Middle frontal gyrus (tissue), 1 donor: ENCODE results near the gene CXCL8.
"Not testable (repeated sequence)": the region's sequence is repeated elsewhere in the genome, so short reads cannot be mapped to it uniquely, and the experiment has no call there.

Experiments
- DNase-seq: peaks from one replicate; pipeline ENCODE4 v3.0.0-alpha.2; 2015; ENCODE audit warnings: low spot score; ENCODE audit errors: extremely low spot score

CXCL8 gene

GRCh38 chr4:73743281-73743680 is 2.9 kb downstream of the CXCL8 start:
- no peak for DNase-seq

DNA sequence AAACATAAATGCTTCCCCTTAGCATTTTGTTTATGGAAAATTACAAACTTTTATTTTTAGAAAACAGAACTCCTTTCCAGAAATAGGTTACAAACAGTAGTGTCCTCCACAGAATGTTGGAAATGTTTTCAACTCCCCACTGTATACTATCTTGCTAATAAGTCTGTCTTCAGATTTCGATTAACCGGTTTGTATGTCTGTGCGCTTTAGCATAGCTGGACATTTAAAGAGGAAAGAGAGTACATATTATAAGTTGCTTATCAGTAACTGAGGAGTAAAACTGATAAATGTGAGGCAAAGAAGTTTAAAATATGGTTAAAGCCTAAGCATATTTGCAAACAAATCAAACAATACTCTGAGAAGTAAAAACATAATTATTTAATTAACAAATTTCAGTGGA is 3.4 kb downstream of the CXCL8 start:
- DNase-seq, result no peak

DNA sequence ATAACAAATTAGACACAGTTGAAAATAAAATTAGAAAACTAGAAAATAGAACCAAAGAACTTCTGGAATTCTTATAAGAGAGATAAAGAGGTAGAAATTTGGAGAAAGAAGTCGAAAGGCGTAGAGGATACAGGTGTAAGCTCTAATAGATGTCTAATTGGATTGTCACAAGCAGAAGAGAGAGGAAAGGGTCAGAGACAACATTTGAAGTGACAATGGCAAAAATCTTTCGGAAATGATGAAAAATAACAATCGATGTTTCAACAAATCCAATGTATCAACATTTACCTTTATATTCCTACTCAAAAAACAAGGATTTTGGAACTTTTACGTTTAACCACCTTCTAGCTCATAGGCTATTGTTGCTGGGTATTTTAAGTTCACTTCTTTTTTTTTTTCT is 3.8 kb downstream of the CXCL8 start:
- DNase-seq, result no peak

DNA sequence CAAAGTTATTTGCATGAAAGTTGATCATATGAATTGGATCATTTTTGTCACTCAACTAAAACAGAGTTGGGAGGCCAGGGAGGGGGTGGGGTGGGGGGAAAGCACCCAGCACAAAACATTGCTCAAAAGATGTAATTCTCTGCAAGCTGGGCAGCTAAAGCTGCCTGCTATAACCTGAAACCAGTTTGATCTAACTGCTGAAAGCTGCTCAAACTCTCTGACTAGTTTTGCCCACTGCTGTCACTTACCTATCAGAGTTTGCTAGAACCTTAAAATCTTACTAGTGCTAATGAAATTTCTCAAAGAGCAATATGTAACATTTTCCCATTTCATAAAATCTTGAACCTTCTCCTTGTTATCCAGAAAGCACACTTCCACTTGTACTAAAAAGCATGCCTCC is 10.4 kb downstream of the CXCL8 start:
- no peak for DNase-seq

- no peak for DNase-seq
Observed at GRCh38 chr4:73751166-73751565, 10.8 kb downstream of the CXCL8 start.

GRCh38 chr4:73751830-73752229 is 11.5 kb downstream of the CXCL8 start:
- DNase-seq, result no peak

DNA sequence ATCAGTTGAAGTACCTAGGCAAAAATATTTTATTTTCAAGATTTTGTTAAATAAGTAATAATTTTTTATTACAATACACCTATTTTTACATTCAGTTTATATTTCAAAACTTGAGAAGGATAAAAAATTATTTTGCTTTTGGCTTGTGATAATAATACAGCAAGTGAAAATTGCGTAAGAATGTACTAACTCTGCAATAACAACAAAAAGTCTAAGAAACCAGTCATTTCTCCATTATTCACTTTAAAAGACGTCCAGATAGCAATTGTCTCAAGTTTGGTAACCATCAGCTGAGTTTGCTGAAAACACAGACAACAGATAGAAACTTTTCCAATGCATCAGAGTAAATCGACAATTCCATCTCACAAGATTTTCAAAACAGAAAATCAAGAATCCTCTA is 12.1 kb downstream of the CXCL8 start:
- no peak for DNase-seq

DNA sequence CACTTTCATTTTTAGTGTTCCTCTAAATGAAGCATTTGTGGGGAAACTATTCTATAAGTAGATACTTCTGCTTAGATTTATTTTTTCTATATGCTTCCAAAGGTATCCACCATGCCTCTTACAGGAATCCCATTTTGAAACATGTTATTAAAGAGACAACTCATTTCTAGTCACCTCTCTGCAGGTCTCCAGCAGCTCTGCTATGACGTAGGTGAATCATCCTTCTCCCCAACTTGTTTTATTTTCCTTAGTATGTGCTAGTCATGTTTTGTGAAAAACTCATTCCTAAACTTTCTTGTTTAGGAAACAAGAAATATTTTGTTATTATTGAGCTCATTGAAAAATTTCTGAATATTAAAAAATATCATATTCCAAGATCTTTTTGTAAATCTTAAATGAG is 12.8 kb downstream of the CXCL8 start:
- no peak for DNase-seq

DNA sequence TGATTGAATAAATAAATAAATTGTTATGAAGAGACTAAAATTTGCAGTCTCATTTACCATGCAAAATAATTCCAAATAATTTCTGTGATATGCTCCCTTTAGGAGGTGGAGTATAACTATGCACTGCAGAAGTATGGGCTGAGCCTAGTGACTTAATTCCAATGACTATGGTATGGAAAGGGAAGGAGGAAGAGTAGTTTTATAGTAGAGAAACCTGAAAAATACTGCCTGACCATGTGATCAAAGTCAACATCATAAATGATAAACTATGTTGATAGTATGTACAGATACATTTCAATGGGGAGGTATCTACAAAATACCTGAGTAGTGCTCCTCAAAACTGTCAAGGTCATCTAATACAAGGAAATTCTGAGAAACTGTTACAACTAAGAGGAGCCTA is 14.6 kb downstream of the CXCL8 start:
- DNase-seq, result no peak

DNA sequence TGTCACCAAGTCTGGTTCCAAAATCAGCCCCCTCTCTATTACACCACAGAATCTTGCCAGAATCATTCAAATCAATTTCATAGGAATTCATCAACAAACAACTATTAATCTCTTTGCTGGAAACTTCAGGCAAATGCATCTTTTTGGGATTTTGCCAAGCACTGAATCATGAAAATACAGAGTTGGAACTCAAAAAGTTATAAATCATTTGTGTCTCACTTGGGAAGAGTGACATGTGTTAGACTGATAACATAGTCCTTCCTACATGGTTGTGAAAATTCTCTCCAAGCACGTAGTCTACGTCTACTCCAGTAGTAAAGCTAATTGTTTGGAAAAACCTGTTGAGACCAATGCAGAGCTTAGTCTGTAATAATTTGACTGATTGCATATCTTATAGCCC is 19.0 kb downstream of the CXCL8 start:
- no peak for DNase-seq

- DNase-seq, result no peak
Observed at GRCh38 chr4:73761856-73762255, 21.5 kb downstream of the CXCL8 start.

GRCh38 chr4:73762409-73762808 is 22.0 kb downstream of the CXCL8 start:
- no peak for DNase-seq

DNA sequence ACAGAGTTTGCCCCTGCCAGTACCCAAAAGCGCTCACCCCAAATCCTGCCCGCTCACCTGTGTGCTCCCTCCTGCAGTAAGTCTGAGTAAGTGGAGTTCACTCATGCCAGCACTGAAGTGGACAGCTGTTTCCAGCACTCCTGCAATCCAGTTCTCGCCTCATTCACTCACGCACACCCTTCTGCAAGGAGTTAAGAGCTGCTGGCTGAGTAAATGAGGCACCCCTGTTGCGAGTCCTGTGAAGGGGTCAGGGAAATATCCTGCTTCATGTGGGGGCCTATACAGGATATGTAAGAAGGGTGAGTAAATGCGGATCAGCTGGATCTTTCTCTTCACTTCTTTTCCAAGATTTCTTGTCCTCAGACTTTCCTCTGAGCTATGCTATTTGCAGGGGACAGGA is 23.5 kb downstream of the CXCL8 start:
- DNase-seq, result no peak

DNA sequence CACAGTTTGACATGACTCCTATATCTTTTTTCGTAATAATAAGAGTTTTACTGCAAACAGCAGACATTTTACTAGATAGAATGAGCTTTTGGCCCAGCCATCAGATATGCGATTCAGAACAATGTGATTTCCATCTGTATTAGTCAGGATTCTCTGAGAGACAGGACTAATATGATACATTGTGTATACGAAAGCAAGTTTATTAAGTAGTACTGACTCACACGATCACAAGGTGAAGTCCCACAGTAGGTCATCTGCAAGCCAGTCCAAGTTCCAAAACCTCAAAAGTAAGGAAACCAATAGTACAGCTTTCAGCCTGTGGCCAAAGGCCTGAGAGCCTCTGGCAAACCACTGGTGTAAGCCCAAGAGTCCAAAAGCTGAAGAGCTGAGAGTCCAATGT is 24.1 kb downstream of the CXCL8 start:
- DNase-seq, result no peak

DNA sequence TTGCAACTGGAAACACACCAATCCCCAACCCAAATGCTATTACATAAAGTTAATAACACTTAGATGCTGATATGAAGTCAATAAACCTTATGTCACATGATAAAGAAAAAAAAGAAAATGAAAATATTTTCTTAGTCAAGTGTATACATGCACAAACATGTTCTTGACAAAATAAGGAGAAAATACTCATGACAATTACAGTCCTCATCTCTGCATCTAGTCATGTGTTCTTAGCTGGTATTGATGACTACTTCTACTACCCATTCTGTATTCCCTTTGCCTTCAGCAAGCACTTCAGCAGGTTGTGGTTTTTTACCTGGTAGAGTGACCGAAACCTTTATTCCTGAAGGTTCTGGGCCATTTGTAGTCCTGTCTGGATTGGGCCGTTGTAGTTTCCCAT is 24.9 kb downstream of the CXCL8 start:
- DNase-seq, result no peak

DNA sequence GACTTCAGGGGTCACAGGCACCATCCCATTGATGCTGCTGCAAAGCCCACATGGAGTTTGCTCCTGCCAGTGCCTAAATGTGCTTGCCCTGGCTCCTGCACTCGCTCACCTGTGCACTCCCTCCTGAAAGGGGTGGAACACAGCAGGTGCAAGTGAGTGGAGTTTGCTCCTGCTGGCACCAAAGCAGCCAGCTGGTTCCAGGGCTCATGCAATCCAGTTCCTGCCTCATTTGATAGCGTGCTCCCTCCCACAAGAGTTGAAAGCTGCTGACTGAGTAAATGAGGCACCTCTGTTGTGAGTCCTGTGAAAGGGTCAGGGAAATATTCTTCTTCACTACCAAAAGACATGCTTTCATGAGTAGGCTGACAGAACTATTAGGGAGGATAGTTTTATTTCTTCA is 30.5 kb downstream of the CXCL8 start:
- no peak for DNase-seq

GRCh38 chr4:73772363-73772762 is 32.0 kb downstream of the CXCL8 start:
- DNase-seq, result no peak

- not testable (repeated sequence) for DNase-seq
Observed at GRCh38 chr4:73774406-73774805, 34.0 kb downstream of the CXCL8 start.

DNA sequence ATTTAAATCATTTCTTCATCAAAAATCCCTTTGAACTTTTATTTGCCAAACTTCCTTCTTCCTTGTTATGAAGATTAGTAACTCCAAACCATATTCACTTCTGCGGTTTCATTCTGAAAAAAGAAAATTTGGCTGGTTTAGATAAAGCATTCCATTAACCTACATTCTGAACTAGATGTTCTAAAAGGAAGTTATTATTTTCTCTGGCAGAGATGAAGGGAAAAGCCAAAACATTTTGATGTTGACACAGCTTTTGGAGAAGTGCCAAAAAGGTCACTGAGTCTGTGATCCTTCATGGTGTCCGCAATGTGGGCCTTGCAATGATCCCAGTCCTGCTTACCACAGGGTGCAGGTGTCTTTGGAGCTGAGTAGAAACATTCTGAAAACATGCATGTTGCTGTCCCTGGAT is 36.0 kb downstream of the CXCL8 start:
- no peak for DNase-seq

GRCh38 chr4:73777612-73778011 is 37.2 kb downstream of the CXCL8 start:
- no peak for DNase-seq

DNA sequence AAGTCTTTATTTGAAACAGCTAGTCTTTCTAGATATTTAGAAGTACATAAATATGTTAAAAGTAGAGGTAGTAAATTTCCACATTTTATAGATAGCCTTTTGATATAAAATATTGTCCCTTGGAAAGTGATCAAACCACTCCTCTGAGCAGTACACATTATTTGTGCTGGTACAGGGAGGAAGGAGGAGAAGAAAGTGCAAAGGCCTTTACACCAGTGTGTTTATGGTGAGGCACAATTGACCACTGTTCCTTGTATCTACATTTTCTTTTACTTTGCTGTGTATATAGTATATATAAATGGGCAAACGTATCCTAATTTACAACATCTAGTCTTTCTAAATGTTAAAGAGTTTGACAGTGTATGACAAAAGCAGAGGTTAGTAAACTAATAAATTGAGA is 39.9 kb downstream of the CXCL8 start:
- DNase-seq, result no peak

GRCh38 chr4:73780834-73781233 is 40.5 kb downstream of the CXCL8 start:
- DNase-seq, result no peak

GRCh38 chr4:73788411-73788810 is 48.0 kb downstream of the CXCL8 start:
- no peak for DNase-seq
